CD4-positive, alpha-beta T cell (primary cell): ENCODE measurements around the gene GNAQ. TPM values are rescaled to one million over a fixed set of nuclear protein-coding genes. Genes with fewer than 3 reads are reported as not detected.
A peak's percentile ranks its signal among the peaks of the same experiment; 100 is the strongest.
"Not testable (repeated sequence)": the region's sequence is repeated elsewhere in the genome, so short reads cannot be mapped to it uniquely, and the experiment has no call there.

Source experiments
- ATAC-seq: fragments of 200-7000 bp; cut with Tn5 transposase; one replicate; pipeline ENCODE4 v1.10.0; 2022; ENCODE audit warnings: mild to moderate bottlenecking; ENCODE audit not compliant: poor library complexity
- CTCF ChIA-PET: fragments of 350-600 bp; sonication (Branson Sonifier 250); formaldehyde crosslinking; loops from one replicate; lab custom pipeline; 2021; ENCODE audit warnings: antibody characterized with exemption, inconsistent platforms; lab: Charles Lee
- POLR2A ChIA-PET: fragments of 350-600 bp; sonication (Branson Sonifier 250); formaldehyde crosslinking; loops from one replicate; lab custom pipeline; 2021; ENCODE audit warnings: antibody characterized with exemption, inconsistent platforms; lab: Charles Lee
- DNase-seq, 14 experiments: peaks; one replicate each; pipeline ENCODE4 v3.0.0-alpha.2; 2013 to 2020; ENCODE audit warnings: mixed read lengths in 2 of 14
- H3K27ac ChIP-seq, 2 donors: one replicate each; pipeline versions ENCODE4 v1.5.1 to v1.7.0; 2013; ENCODE audit warnings: low read length in 2 of 2, low read depth in 1 of 2, mild to moderate bottlenecking in 1 of 2
- H3K27me3 ChIP-seq, 2 experiments: 1 replicate in 1 of 2; 2 replicates in 1 of 2; pipeline versions ENCODE4 v1.6.1 to v1.7.0; 2013; ENCODE audit warnings: low read length in 2 of 2, control low read depth in 1 of 2, mild to moderate bottlenecking in 1 of 2, moderate library complexity in 1 of 2; ENCODE audit not compliant: insufficient read depth in 2 of 2, control insufficient read depth in 1 of 2
- H3K36me3 ChIP-seq: one replicate; pipeline ENCODE4 v1.6.1; 2013; ENCODE audit warnings: low read length, control low read depth; ENCODE audit not compliant: insufficient read depth
- H3K4me1 ChIP-seq: one replicate; pipeline ENCODE4 v1.6.1; 2013; ENCODE audit warnings: low read length, control low read depth; ENCODE audit not compliant: insufficient read depth
- H3K4me3 ChIP-seq: one replicate; pipeline ENCODE4 v1.5.1; 2013; ENCODE audit warnings: mild to moderate bottlenecking, low read length, moderate library complexity
- H3K9me3 ChIP-seq, 2 experiments: 1 replicate in 1 of 2; 2 replicates in 1 of 2; pipeline versions ENCODE4 v1.6.1 to v1.7.0; 2013; ENCODE audit warnings: low read length in 2 of 2, mild to moderate bottlenecking in 2 of 2, control low read depth in 1 of 2, moderate library complexity in 1 of 2; ENCODE audit not compliant: control insufficient read depth in 1 of 2, insufficient read depth in 1 of 2
- H3K27ac Mint-ChIP-seq: one replicate; pipeline ENCODE4 v1.8.0; 2020; ENCODE audit warnings: mixed read lengths
- H3K27me3 Mint-ChIP-seq: one replicate; pipeline ENCODE4 v1.8.0; 2021; ENCODE audit warnings: mixed read lengths
- H3K36me3 Mint-ChIP-seq: one replicate; pipeline ENCODE4 v1.8.0; 2021; ENCODE audit warnings: low read depth, mixed read lengths
- H3K4me1 Mint-ChIP-seq: one replicate; pipeline ENCODE4 v1.8.0; 2021; ENCODE audit warnings: low read depth, mixed read lengths
- H3K4me3 Mint-ChIP-seq: one replicate; pipeline ENCODE4 v1.8.0; 2020; ENCODE audit warnings: mild to moderate bottlenecking, mixed read lengths
- H3K9me3 Mint-ChIP-seq: one replicate; pipeline ENCODE4 v1.8.0; 2020; ENCODE audit warnings: mixed read lengths
- CTCF ChIP-seq: fragments of 200-600 bp; IDR thresholded peaks from one replicate; pipeline ENCODE4 v1.8.0; 2022; ENCODE audit warnings: antibody characterized with exemption, mild to moderate bottlenecking
- intact Hi-C, 2 experiments: fragments of 100-400 bp; cut with DNase I in 1 of 2; cut with micrococcal nuclease in 1 of 2; formaldehyde crosslinking; loops; one replicate each; pipeline versions ENCODE4 v1.15.1 to v1.9.0; 2023 to 2025; cut with DNase I, micrococcal nuclease
- total RNA-seq, 174 experiments: library from RNA in 2 of 174; stranded (reverse) in 2 of 174; gene quantifications; one replicate each; pipeline ENCODE4 v1.2.3 and lab custom pipeline; 2021 to 2026

GNAQ gene
- total RNA-seq, 2 experiments from 2014 or later: 55.5 to 55.9 TPM

GRCh38 chr9:78064075-78064474, 32.5 kb upstream of the GNAQ start:
- Mint-ChIP-seq H3K4me1 (peaks cover 37% of the 10 kb centered on the region), H3K27me3 (no peaks in the 10 kb centered on the region), H3K27ac (no peak overlapping the region), H3K9me3 (peaks cover 9% of the 10 kb centered on the region), H3K4me3 (no peak overlapping the region), H3K36me3 (no peaks in the 10 kb centered on the region)
- POLR2A ChIA-PET: no interaction called here
- CTCF ChIA-PET: no interaction called here
- no peak for TF ChIP-seq CTCF
- H3K4me3 ChIP-seq: no peak overlapping the region
- no peak overlapping the region for H3K27ac ChIP-seq
- intact Hi-C loops: no loop called here
- H3K27me3 ChIP-seq: no peaks in the 10 kb centered on the region
- no peak for DNase-seq
- ATAC-seq: no peak
- H3K9me3 ChIP-seq: no peaks in the 10 kb centered on the region
- H3K36me3 ChIP-seq: no peaks in the 10 kb centered on the region
- H3K4me1 ChIP-seq: no peaks in the 10 kb centered on the region

DNA sequence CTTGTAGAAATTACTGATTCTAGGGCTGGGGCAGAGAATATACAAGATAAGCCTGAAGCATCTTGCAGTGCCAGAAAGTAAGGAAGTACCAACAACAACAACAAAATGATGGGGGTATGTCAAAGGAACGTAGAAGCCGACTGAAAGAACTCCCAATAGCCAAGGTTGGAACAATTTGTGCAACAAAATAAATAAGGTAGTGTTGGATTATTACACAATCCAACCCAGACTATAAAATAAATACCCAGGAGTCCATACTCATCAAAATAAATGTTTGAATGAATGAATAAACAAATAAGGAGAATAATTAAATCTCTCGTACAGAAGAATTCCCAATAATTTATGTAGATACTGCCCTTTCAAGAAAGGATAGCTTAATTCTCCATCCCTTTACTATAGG, 31.1 kb upstream of the GNAQ start:
- Mint-ChIP-seq H3K9me3 (peaks cover 9% of the 10 kb centered on the region), H3K4me1 (peaks cover 33% of the 10 kb centered on the region), H3K36me3 (no peaks in the 10 kb centered on the region), H3K27ac (no peak overlapping the region), H3K27me3 (no peaks in the 10 kb centered on the region), H3K4me3 (no peak overlapping the region)
- POLR2A ChIA-PET: no interaction called here
- DNase-seq (no peak), ATAC-seq (no peak)
- no peaks in the 10 kb centered on the region for H3K36me3 ChIP-seq
- intact Hi-C loops: no loop called here
- H3K4me1 ChIP-seq: no peaks in the 10 kb centered on the region
- no peak overlapping the region for H3K27ac ChIP-seq
- no peaks in the 10 kb centered on the region for H3K27me3 ChIP-seq
- H3K4me3 ChIP-seq: no peak overlapping the region
- CTCF ChIA-PET: no interaction called here
- H3K9me3 ChIP-seq: no peaks in the 10 kb centered on the region
- TF ChIP-seq CTCF: no peak

DNA sequence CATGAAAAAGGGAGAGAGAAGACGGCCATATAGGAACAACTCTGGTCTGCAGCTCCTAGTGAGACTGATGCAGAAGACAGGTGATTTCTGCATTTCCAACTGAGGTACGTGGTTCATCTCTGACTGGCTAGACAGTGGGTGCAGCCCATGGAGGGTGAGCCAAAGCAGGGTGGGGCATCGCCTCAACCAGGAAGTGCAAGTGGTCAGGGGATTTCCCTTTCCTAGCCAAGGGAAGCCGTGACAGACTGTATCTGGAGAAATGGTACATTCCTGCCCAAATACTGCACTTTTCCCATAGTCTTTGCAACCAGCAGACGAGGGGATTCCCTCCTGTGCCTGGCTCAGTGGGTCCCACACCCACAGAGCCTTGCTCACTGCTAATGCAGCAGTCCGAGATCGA, 22.6 kb upstream of the GNAQ start:
- H3K27ac ChIP-seq, H3K27me3 ChIP-seq, H3K9me3 Mint-ChIP-seq, H3K9me3 ChIP-seq, H3K36me3 Mint-ChIP-seq, H3K27me3 Mint-ChIP-seq, intact Hi-C loops, H3K27ac Mint-ChIP-seq, H3K36me3 ChIP-seq, H3K4me3 ChIP-seq: not testable (repeated sequence)
- peak; percentile 68 for ATAC-seq
- peak in 9 of 14 experiments; percentile 11 to 80 (median 32) for DNase-seq
- H3K4me3 Mint-ChIP-seq: peak overlapping the region; percentile 30
- H3K4me1 Mint-ChIP-seq: peaks cover 30% of the 10 kb centered on the region
- CTCF ChIA-PET: interaction anchor here (1.3 kb wide), 1 partner anchor 19 kb away, joined by 6 read pairs; no protein-coding TSS in a partner anchor
- peaks cover 18% of the 10 kb centered on the region for H3K4me1 ChIP-seq
- POLR2A ChIA-PET: interaction anchor here (1.1 kb wide), 1 partner anchor 27 kb away, joined by 3 read pairs; no protein-coding TSS in a partner anchor

DNA sequence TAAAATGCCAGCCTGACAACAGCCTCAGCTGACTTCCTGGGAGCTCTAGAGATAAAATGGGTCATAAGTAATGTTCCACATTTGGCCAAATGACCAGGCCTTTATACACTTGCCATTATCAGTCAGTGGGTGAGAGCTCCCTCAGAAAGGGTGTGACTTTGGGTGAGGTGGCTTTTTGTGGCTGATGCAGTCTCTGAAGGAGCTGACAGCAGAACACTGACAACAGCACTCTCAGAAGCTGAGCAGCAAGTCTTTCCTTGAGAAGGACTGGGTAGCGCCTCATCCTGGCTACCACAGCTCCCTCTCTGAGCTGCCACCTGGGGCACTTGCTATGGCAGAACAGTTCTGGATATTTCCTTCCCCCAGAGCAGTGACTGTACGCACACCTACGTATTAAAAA, 22.0 kb upstream of the GNAQ start:
- Mint-ChIP-seq H3K9me3 (peaks cover 6% of the 10 kb centered on the region), H3K27me3 (no peaks in the 10 kb centered on the region), H3K4me1 (peaks cover 30% of the 10 kb centered on the region), H3K4me3 (no peak overlapping the region), H3K36me3 (no peaks in the 10 kb centered on the region), H3K27ac (no peak overlapping the region)
- Histone ChIP-seq H3K4me1 (peaks cover 18% of the 10 kb centered on the region), H3K4me3 (no peak overlapping the region), H3K9me3 (peaks cover 0 to 4% of the 10 kb centered on the region in 2 experiments), H3K27ac (no peak overlapping the region), H3K36me3 (no peaks in the 10 kb centered on the region), H3K27me3 (no peaks in the 10 kb centered on the region)
- DNase-seq (no peak), ATAC-seq (no peak)
- intact Hi-C loops: no loop called here
- POLR2A ChIA-PET: interaction anchor here (0.9 to 1.5 kb wide), 4 partner anchors 15 to 27 kb away, joined by 3 to 4 read pairs (median 4); no protein-coding TSS in a partner anchor
- no peak for TF ChIP-seq CTCF
- CTCF ChIA-PET: interaction anchor here (1.3 kb wide), 2 partner anchors 18 to 76 kb away, joined by 4 to 6 read pairs; no protein-coding TSS in a partner anchor
